Epidermal melanocyte (primary cell): ENCODE data around the gene CLHC1.
"Not testable (repeated sequence)": the region's sequence is repeated elsewhere in the genome, so short reads cannot be mapped to it uniquely, and the experiment has no call there.

ENCODE experiments used
- DNase-seq: peaks from one replicate; pipeline ENCODE4 v3.0.0; 2011; ENCODE audit warnings: low spot score; ENCODE audit not compliant: insufficient read length

Gene CLHC1

GRCh38 chr2:55232863-55233657, 967 bp upstream of the CLHC1 start:
- no peak for DNase-seq

- no peak for DNase-seq
These were observed 478 bp downstream of the CLHC1 start for GRCh38 chr2:55231546-55232083.

GRCh38 chr2:55230551-55230950, 1.5 kb downstream of the CLHC1 start:
- DNase-seq: no peak

- no peak for DNase-seq
These were observed 2.9 kb downstream of the CLHC1 start for GRCh38 chr2:55229221-55229620.

- DNase-seq: no peak
These were observed 3.9 kb downstream of the CLHC1 start for GRCh38 chr2:55228226-55228563.

- not testable (repeated sequence) for DNase-seq
These were observed 4.5 kb downstream of the CLHC1 start for GRCh38 chr2:55227437-55228225.

GRCh38 chr2:55225481-55226020, 6.5 kb downstream of the CLHC1 start:
- no peak for DNase-seq

GRCh38 chr2:55224761-55225261, 7.3 kb downstream of the CLHC1 start:
- no peak for DNase-seq

GRCh38 chr2:55223958-55224760, 7.9 kb downstream of the CLHC1 start:
- no peak for DNase-seq

GRCh38 chr2:55213822-55214221, 18.3 kb downstream of the CLHC1 start:
- no peak for DNase-seq

- DNase-seq: no peak
These were observed 27.1 kb downstream of the CLHC1 start for GRCh38 chr2:55204950-55205349.

GRCh38 chr2:55204536-55204935, 27.6 kb downstream of the CLHC1 start:
- DNase-seq: no peak

GRCh38 chr2:55200416-55200815, 31.7 kb downstream of the CLHC1 start:
- DNase-seq: no peak

GRCh38 chr2:55196526-55196925, 35.6 kb downstream of the CLHC1 start:
- no peak for DNase-seq

- not testable (repeated sequence) for DNase-seq
These were observed 40.2 kb downstream of the CLHC1 start for GRCh38 chr2:55191888-55192287.

GRCh38 chr2:55186837-55187236, 45.3 kb downstream of the CLHC1 start:
- not testable (repeated sequence) for DNase-seq

- no peak for DNase-seq
These were observed 51.7 kb downstream of the CLHC1 start for GRCh38 chr2:55180374-55180773.

- DNase-seq: no peak
These were observed 56.0 kb downstream of the CLHC1 start for GRCh38 chr2:55176094-55176415.

- peak; percentile 63 for DNase-seq
These were observed 56.6 kb downstream of the CLHC1 start for GRCh38 chr2:55175254-55176093.

GRCh38 chr2:55173438-55174054, 58.5 kb downstream of the CLHC1 start:
- no peak for DNase-seq
